Dermis blood vessel endothelial cell (primary cell): ENCODE data around the gene CHST9. TPM values are rescaled to one million over a fixed set of nuclear protein-coding genes. Genes with fewer than 3 reads are reported as not detected.
"Not testable (repeated sequence)": the region's sequence is repeated elsewhere in the genome, so short reads cannot be mapped to it uniquely, and the experiment has no call there.

ENCODE experiments used
- DNase-seq: peaks from one replicate; pipeline ENCODE4 v3.0.0; 2010
- total RNA-seq: library from RNA; depleted of rRNA; stranded (reverse); fragments of >200 nt; gene quantifications from 2 replicates; pipeline ENCODE4 v1.2.3, GENCODE V29; 2014

CHST9 gene
- under 0.01 and 0.34 TPM in 2 replicates for total RNA-seq

DNA sequence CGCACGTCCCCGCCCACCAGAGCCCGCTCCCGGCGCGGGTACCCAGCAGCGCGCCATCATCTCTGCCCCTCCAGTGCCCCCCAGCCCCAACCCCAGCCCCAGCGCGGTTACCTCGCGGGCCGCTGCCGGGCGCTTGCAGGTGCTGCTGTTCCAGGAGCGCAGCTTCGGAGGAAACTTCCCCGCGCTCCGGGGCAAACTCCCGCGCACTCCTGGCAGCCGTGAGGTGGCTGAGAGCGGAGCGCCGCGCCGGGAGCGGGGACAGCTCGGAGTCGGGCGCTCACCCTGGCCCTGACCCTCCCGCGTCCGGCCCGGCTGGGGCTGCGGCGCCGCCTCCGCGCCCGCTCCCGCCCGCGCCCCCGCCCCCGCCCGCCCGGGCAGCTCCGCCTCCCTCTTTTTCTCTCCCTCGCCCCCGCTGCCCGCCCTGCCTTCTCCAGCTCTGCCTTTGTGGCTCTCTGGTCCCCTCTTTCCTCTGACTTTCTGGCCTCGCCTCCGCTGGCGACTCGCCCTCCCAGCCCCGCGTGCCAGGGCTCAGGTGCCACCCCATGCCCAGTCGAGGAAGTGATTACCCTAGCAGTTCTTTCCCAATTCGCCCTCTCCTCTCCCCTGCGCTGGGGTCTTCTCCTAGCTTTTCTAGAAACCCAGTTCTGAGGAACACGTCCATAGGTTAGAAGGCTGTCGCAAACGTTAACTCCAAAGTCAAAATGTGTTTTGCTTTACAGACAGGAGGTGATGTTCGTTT is at the start of gene CHST9:
Gene CHST9 (minus strand): TSS at position 284 of the 739 bp plus-strand sequence. CDS start 42,499 bp downstream, outside the sequence.
- DNase-seq = no peak

- not testable (repeated sequence) for DNase-seq
Observed at GRCh38 chr18:27232355-27232754, 47.2 kb upstream of the CHST9 start.

- not testable (repeated sequence) for DNase-seq
Observed at GRCh38 chr18:27231671-27232070, 46.6 kb upstream of the CHST9 start.

DNA sequence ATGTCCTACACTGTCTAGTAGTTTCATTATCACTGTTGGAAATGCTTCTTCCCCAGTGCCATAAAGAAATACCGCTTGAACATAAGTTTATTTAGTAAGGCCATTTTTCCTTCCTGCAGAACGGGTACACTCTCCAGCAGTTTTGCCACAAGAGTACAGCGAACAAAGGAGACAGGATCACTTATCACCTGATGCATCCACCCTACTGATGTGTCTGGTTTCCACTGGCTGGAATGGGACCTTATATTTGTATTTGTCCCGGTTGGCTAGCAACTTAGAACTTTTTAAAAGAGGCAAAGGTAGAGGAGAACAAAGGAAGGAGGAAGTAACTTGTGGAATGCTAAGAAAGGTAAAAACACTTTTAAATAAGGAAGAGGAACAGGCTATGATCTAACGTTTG is 46.1 kb upstream of the CHST9 start:
- not testable (repeated sequence) for DNase-seq

DNA sequence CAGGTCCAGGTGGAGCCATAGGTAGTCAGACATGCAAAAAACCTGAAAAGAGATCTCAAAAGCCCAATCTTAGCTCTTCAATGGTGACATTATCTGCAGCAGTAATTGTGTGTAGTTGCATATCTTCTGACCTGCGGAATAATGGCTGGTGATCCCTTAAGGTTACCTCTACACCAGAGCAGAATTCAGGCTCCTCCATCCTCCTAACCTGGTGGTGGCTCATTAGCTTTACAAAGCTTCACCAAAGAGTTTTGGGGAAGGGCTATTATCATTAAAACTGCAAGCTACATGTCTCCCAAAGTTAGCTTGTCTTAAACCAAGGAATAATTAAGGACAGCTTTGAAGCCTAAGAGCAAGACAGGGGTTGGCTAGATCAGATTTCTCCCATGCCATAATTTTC is 42.6 kb upstream of the CHST9 start:
- DNase-seq = no peak

DNA sequence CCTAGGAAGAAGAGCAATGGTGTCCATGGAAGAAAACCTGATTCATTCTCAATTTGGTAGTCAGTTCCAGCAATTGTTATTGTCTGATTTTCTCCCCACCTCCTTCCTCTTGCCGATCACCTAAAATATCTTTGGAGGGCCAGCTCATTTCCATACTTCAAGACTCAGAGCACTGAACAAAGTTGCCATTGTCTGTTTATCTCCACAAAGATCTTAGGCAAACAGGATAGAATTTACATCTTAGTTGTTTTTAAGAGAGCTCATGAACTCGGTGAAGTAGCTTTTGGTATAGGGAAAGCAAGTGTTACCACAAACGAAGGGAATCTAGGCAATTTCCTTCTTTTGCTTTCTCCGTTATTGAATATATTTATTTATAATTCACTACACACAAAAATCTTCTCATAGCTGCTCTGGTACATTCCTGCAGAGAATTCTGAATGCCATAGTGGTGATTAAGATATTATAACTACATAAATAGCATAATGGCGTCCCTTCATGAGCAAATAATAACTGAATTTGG is 41.5 kb upstream of the CHST9 start:
- DNase-seq = no peak

- no peak for DNase-seq
Observed at GRCh38 chr18:27225947-27226481, 40.9 kb upstream of the CHST9 start.

GRCh38 chr18:27223526-27224291 is 38.6 kb upstream of the CHST9 start:
- no peak for DNase-seq

DNA sequence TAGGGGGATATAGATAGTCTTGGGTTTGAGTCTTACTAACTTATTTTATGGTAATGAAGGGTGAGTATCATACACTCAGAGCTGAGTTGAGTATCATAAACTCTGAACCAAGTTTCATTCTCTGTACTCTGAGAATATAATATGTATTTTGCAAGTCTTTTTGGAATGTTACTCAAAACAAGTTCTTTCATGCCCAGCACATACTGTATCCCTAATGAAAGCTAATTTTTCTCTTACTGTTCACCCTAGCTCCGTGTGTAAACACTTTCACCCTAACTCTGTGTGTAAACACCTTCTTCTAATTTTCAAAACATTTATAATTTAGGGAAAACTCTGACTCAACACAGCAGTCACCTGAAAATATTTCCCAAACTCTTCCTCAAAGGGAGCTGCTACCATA is 29.7 kb upstream of the CHST9 start:
- no peak for DNase-seq

- DNase-seq = no peak
Observed at GRCh38 chr18:27213123-27213717, 28.1 kb upstream of the CHST9 start.

GRCh38 chr18:27211569-27211968 is 26.5 kb upstream of the CHST9 start:
- no peak for DNase-seq

DNA sequence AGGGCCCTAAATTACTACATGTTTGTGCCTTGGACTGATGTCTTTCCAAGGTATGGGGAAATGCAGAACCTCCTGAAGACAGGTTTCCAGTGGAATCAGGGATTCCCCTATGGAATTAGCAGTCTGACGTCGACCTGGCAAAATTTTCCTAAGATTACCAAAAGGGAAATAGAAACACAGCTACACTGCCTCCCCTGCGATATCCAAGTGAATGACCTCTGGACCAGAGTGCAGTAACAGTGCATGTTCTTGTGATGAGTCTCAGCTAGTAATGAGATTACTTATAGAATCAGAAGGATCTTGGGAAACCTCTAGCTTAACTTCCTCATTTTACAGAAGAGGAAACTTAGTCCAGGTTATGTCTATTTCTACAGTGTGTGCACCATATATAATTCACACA is 21.3 kb upstream of the CHST9 start:
- no peak for DNase-seq

DNA sequence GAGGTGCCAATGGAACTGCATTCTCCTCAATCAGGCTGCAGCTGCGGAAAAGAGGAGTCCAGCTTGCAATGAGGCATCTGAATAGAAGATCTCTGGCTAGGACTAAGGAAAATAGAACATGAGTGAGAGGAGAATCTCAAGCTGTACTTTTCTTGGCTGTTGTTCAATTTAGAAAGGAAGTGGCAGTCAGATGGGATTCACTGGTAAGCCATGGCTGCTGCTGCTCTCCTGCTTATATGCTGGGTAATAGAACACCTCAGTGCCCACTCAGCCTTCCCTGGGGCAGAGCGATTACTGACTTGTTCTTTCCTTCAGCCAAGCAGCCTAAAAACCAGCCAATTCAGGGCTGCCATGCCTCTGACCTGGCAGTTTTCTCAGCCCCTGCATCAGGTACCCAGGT is 17.6 kb upstream of the CHST9 start:
- no peak for DNase-seq

- no peak for DNase-seq
Observed at GRCh38 chr18:27198036-27198435, 12.9 kb upstream of the CHST9 start.

DNA sequence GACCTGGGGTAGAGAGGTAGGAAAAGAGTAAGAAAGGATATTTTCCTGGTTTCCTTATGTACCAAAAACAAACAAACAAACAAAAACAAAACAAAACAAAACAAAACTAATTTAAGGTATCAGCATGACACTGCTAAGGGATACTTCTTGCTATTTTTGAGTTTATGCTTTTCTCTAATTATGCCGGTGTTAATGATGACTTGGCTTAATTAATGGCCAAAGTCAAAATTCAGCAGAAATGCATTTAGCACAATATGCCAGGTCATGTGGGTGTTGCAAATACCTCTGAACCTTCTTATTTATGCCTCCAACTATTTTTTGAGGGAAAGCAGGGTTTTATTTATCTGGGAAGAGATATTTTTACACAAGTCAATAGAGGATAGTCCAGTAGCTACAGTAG is 3.2 kb upstream of the CHST9 start:
- no peak for DNase-seq

- DNase-seq = no peak
Observed at GRCh38 chr18:27185897-27186296, 789 bp upstream of the CHST9 start.

GRCh38 chr18:27184115-27185024 is 738 bp downstream of the CHST9 start:
- DNase-seq = no peak

DNA sequence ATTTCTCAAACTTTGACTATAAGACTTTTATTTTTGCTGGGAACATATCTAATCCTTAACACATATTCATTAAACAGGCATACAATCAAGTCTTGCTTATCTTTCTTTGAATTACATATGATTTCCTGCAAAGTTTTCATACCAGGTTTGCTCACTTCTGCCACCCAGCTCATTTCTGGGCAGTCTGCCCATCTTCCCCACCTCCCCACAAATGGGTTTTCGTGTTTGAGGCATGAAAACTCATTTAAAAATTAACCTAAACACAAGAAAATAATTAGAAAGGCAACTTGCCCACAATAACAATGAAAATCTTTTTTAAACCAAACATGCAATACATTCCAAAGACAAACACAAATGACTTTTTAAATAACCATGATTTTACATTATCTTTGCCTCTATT is 3.4 kb downstream of the CHST9 start:
- DNase-seq = no peak

- DNase-seq = no peak
Observed at GRCh38 chr18:27178424-27178823, 6.7 kb downstream of the CHST9 start.

GRCh38 chr18:27175914-27176313 is 9.2 kb downstream of the CHST9 start:
- no peak for DNase-seq

DNA sequence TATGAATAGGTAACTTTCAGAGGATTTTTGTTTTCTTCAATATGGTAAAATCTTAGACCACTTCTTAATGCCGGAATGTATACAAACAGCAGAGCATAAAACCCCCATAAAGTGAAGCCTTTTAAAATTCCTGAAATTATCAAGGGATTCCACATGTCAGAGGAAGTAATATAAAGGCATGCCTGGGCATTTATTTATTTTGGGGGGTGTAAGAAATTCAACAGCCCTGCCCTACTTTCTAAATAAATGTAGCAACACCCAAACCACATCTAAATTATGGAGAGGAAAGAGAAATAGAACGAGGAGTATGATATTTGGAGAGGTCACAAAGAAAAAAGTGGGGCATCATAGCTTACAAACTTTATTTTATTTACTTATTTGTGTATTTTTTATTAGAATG is 9.9 kb downstream of the CHST9 start:
- DNase-seq = no peak

DNA sequence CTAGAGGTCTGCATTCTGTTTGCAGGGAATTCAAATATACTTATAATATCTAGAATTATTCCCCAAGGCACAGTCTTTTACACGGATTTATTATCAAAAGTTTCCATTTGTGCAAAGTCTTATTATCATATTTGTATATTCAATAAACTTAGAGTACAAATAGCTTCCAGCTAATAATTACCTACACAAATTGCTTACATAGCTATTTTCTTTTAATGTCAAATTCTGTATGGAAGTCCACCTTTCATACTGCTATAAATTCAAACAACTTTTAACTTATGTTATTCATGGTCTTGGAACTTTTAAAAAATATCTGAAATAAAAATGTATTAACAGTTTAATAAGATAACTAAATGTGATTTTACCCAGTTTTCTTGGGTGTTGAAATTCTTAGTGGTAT is 13.1 kb downstream of the CHST9 start:
- no peak for DNase-seq
